ENCODE data around the gene USP49.

USP49 gene

GRCh38 chr6:41791305-41791704, 103.9 kb downstream of the USP49 start:
- no peak for DNase-seq
- no peak for TF ChIP-seq CTCF (IDR thresholded peaks at IDR 0.05; ENCODE audit: low read depth, low read length)
- no peak overlapping the region for H3K4me3 ChIP-seq (ENCODE audit: low read depth, low read length)
- no peaks in the 10 kb centered on the region for H3K9me3 ChIP-seq
- peaks cover 33% of the 10 kb centered on the region for H3K36me3 ChIP-seq
- no peaks in the 10 kb centered on the region for H3K4me1 ChIP-seq
- H3K27me3 ChIP-seq: no peaks in the 10 kb centered on the region

GRCh38 chr6:41790045-41790444, 105.1 kb downstream of the USP49 start:
- DNase-seq: no peak
- no peak overlapping the region for H3K4me3 ChIP-seq (ENCODE audit: low read depth, low read length)
- peaks cover 28% of the 10 kb centered on the region for H3K36me3 ChIP-seq
- H3K9me3 ChIP-seq: no peaks in the 10 kb centered on the region
- no peak for TF ChIP-seq CTCF (IDR thresholded peaks at IDR 0.05; ENCODE audit: low read depth, low read length)
- no peaks in the 10 kb centered on the region for H3K27me3 ChIP-seq
- no peaks in the 10 kb centered on the region for H3K4me1 ChIP-seq

- no peak for DNase-seq
- no peak overlapping the region for H3K4me3 ChIP-seq (ENCODE audit: low read depth, low read length)
- no peak for TF ChIP-seq CTCF (IDR thresholded peaks at IDR 0.05; ENCODE audit: low read depth, low read length)
- H3K36me3 ChIP-seq: peaks cover 28% of the 10 kb centered on the region
- H3K4me1 ChIP-seq: no peaks in the 10 kb centered on the region
- no peaks in the 10 kb centered on the region for H3K27me3 ChIP-seq
- no peaks in the 10 kb centered on the region for H3K9me3 ChIP-seq
Observed at GRCh38 chr6:41789390-41789724, 105.8 kb downstream of the USP49 start.

GRCh38 chr6:41787219-41787917, 107.8 kb downstream of the USP49 start, which contains the start of gene TOMM6:
Gene TOMM6 (plus strand): TSS chr6:41787694. CDS start chr6:41787698, 4 bp downstream.
- peak; percentile 69 for TF ChIP-seq CTCF (IDR thresholded peaks at IDR 0.05; ENCODE audit: low read depth, low read length)
- Histone ChIP-seq H3K9me3 (no peaks in the 10 kb centered on the region), H3K36me3 (peaks cover 27% of the 10 kb centered on the region), H3K4me3 (ENCODE audit: low read depth, low read length) (peak within 1 kb of the TSS; percentile 97), H3K27me3 (no peaks in the 10 kb centered on the region), H3K4me1 (no peaks in the 10 kb centered on the region)
- DNase-seq: peak; percentile 95

GRCh38 chr6:41786451-41787218, 108.5 kb downstream of the USP49 start:
- no peaks in the 10 kb centered on the region for H3K27me3 ChIP-seq
- H3K36me3 ChIP-seq: peaks cover 22% of the 10 kb centered on the region
- H3K4me3 ChIP-seq (ENCODE audit: low read depth, low read length): peak overlapping the region; percentile 97
- peak; percentile 52 for TF ChIP-seq CTCF (IDR thresholded peaks at IDR 0.05; ENCODE audit: low read depth, low read length)
- no peaks in the 10 kb centered on the region for H3K4me1 ChIP-seq
- H3K9me3 ChIP-seq: no peaks in the 10 kb centered on the region
- DNase-seq: peak; percentile 91

Data from BE2C (cell line).